Ovary (tissue), 3 donors: ENCODE measurements around the gene HIVEP1.

ENCODE experiments used
- EP300 ChIP-seq: sonication (generic); formaldehyde crosslinking; IDR thresholded peaks from one replicate; pipeline ENCODE4 v1.6.1; 2017; ENCODE audit warnings: antibody characterized with exemption
- POLR2A ChIP-seq: fragments of 450-650 bp; IDR thresholded peaks from one replicate; pipeline ENCODE4 v1.6.1; 2017; ENCODE audit warnings: antibody characterized with exemption, mild to moderate bottlenecking, moderate library complexity
- TF ChIP-seq, protein P1 (sequence below), 3 donors: fragments of 450-650 bp in 2 of 3; fragments of 200-600 bp in 1 of 3; IDR thresholded peaks; one replicate each; pipeline versions ENCODE4 v1.5.1 to v1.8.0; 2016 to 2022; ENCODE audit warnings: antibody characterized with exemption in 3 of 3, mild to moderate bottlenecking in 1 of 3
- donor health status: DM: no; HTN: no; CAD: no.

GRCh38 chr6:11969092-11969491, 43.0 kb upstream of the HIVEP1 start:
- no peak for TF ChIP-seq POLR2A
- TF ChIP-seq, protein P1, sequence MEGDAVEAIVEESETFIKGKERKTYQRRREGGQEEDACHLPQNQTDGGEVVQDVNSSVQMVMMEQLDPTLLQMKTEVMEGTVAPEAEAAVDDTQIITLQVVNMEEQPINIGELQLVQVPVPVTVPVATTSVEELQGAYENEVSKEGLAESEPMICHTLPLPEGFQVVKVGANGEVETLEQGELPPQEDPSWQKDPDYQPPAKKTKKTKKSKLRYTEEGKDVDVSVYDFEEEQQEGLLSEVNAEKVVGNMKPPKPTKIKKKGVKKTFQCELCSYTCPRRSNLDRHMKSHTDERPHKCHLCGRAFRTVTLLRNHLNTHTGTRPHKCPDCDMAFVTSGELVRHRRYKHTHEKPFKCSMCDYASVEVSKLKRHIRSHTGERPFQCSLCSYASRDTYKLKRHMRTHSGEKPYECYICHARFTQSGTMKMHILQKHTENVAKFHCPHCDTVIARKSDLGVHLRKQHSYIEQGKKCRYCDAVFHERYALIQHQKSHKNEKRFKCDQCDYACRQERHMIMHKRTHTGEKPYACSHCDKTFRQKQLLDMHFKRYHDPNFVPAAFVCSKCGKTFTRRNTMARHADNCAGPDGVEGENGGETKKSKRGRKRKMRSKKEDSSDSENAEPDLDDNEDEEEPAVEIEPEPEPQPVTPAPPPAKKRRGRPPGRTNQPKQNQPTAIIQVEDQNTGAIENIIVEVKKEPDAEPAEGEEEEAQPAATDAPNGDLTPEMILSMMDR (IDR thresholded peaks at IDR 0.05): no peak
- TF ChIP-seq EP300: no peak
